Omental fat pad (tissue), 4 donors: Measurements from ENCODE around the gene GABRR1. TPM values are rescaled to one million over a fixed set of nuclear protein-coding genes. Genes with fewer than 3 reads are reported as not detected.
"Not testable (repeated sequence)": the region's sequence is repeated elsewhere in the genome, so short reads cannot be mapped to it uniquely, and the experiment has no call there.

Experiments
- ATAC-seq: fragments of 150-250 bp; one replicate; pipeline ENCODE4 v1.9.1; 2016; ENCODE audit warnings: mild to moderate bottlenecking, moderate library complexity; ENCODE audit not compliant: low FRiP score
- DNase-seq: peaks from one replicate; pipeline ENCODE4 v3.0.0-alpha.2; 2019; ENCODE audit warnings: low spot score
- total RNA-seq, 4 donors: library from RNA; depleted of rRNA; stranded (reverse); fragments of >200 nt; gene quantifications; one replicate each; pipeline ENCODE4 v1.1.0, GENCODE V29; 2016
- TF ChIP-seq, protein P1 (sequence below), 3 donors: fragments of 450-650 bp; IDR thresholded peaks; one replicate each; pipeline ENCODE4 v1.5.1; 2016 to 2017; ENCODE audit warnings: antibody characterized with exemption in 3 of 3, mild to moderate bottlenecking in 3 of 3, moderate library complexity in 2 of 3

The GABRR1 gene
- total RNA-seq, 4 donors from 2014 or later = not detected

DNA sequence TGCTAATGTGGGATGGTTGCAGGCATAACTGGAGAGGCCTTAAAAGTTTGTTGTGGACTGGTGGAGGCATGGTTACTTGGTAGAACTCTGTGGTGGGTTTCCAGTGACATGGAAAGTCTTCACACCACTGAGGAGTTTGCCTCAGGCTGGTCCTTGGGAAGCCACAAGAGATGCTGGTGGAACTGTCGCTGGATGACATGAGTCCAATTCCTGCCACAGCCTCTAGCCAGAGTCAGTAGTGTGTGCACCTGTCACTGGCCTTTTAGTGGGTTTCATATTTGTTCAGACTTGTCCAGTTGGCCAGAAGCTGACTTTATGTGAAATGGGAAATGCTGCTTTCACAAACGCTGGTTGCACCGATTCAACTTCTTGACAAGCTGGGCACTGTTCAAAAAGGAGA lies 85.6 kb downstream of the GABRR1 start:
- TF ChIP-seq, protein P1, sequence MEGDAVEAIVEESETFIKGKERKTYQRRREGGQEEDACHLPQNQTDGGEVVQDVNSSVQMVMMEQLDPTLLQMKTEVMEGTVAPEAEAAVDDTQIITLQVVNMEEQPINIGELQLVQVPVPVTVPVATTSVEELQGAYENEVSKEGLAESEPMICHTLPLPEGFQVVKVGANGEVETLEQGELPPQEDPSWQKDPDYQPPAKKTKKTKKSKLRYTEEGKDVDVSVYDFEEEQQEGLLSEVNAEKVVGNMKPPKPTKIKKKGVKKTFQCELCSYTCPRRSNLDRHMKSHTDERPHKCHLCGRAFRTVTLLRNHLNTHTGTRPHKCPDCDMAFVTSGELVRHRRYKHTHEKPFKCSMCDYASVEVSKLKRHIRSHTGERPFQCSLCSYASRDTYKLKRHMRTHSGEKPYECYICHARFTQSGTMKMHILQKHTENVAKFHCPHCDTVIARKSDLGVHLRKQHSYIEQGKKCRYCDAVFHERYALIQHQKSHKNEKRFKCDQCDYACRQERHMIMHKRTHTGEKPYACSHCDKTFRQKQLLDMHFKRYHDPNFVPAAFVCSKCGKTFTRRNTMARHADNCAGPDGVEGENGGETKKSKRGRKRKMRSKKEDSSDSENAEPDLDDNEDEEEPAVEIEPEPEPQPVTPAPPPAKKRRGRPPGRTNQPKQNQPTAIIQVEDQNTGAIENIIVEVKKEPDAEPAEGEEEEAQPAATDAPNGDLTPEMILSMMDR (IDR thresholded peaks at IDR 0.05) = no peak
- ATAC-seq = no peak
- DNase-seq = no peak

DNA sequence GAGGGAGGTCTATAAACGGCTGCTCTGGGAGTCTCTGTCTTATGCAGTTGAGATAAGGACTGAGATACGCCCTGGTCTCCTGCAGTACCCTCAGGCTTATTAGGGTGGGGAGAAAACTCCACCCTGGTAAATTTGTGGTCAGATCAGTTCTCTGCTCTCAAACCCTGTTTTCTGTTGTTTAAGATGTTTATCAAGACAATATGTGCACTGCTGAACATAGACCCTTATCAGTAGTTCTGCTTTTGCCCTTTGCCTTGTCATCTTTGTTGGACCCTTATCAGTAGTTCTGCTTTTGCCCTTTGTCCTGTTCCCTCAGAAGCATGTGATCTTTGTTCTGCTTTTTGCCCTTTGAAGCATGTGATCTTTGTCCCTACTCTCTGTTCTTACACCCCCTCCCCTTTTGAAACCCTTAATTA lies 88.9 kb downstream of the GABRR1 start:
- not testable (repeated sequence) for DNase-seq, ATAC-seq

Other genes with a start within 250 kb of the GABRR1 start
- 100 to 1,000 TPM; 179 to 395 (median 279) TPM for gene PNRC1, start 136.6 kb downstream of the GABRR1 start, total RNA-seq
- 1 to 10 TPM in 2 of 4 donors, under 1 TPM in 1, not detected in 1; 0.25 to 3.4 (median 3.2) TPM for gene SRSF12, start 99.3 kb downstream of the GABRR1 start, total RNA-seq
- 10 to 100 TPM in 2 of 4 donors, 1 to 10 TPM in 2; 7.1 to 13.5 (median 10.1) TPM for gene PM20D2, start 71.3 kb downstream of the GABRR1 start, total RNA-seq
- 1 to 10 TPM in 3 of 4 donors, under 1 TPM in 1; 0.50 to 2.4 (median 1.3) TPM for gene GABRR2, start 97.9 kb upstream of the GABRR1 start, total RNA-seq
- gene UBE2J1, start 135.4 kb upstream of the GABRR1 start, total RNA-seq = 10 to 100 TPM; 32.3 to 62.2 (median 39.8) TPM
- 10 to 100 TPM; 11.8 to 41.8 (median 16.5) TPM for gene RRAGD, start 194.9 kb upstream of the GABRR1 start, total RNA-seq
- 10 to 100 TPM in 3 of 4 donors, 1 to 10 TPM in 1; 9.3 to 26.0 (median 12.4) TPM for gene ANKRD6, start 215.8 kb upstream of the GABRR1 start, total RNA-seq